Measurements from ENCODE around the gene FBLN2.
"Not testable (repeated sequence)": the region's sequence is repeated elsewhere in the genome, so short reads cannot be mapped to it uniquely, and the experiment has no call there.

The FBLN2 gene

DNA sequence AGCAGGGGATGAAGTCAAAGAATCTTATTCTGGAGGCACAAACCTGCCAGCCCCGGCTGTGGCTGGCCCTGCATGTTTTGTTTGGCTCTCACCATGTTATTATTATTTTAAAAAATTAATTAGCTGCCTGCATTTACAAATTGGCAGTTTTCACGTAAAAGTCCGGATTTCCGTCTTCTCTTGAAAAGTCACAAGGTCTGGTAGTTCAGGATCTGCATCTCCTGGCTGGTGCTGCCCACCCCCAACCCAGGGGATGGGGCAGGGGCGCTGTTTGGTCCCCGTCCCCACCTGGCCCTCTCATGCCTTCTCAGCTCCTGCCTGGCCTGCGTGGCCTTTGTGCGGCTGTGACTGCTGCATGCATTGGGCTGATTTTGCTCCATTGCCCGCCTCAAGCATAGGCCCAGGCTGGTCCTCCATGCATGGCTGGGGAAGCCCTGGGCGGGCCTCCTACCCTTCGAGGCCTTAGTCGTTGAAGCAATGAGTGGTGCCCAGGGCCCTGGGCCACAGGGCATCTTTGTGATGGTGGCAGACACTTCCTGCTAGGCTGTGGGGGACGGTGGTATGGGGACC is 2.0 kb downstream of the FBLN2 start:
- DNase-seq: no peak

DNA sequence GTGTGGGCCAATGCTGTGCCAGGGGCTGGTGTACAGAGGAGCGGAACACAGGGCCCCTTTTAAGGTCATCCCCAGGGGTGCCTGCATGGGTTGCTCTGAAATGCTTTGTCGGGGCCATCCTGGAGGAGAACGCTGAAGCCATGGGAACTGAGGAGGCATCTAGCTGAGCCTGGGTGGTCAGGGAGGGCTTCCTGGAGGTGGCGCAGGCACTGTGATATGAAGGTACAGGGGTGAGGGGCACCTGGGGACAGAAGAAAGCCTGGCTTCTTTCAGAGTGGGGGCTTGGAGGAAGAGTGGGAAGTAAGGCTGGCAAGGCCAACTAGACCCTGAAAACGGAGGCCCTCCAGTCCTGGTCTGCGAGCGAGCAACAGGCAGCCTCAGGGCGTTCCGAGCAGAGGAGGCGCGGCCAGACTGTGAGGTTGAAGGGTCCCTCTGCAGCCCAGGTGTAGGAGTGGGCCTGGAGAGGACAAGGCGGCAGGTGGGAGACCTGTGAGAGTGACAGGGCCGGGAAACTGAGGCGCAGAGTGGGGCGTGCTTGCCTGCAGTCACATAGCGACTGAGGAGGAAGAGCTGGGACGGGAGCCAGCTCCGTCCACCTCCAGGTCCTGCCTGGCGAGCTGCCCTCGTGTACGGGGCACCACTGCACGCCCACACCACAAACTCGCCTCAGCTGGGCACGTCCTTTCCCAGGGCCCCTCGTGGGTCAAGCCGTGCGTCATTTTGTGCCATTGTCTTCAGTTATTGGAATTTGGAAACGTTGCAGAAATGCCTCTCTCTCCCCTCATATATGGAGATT is 4.1 kb downstream of the FBLN2 start:
- DNase-seq: no peak

DNA sequence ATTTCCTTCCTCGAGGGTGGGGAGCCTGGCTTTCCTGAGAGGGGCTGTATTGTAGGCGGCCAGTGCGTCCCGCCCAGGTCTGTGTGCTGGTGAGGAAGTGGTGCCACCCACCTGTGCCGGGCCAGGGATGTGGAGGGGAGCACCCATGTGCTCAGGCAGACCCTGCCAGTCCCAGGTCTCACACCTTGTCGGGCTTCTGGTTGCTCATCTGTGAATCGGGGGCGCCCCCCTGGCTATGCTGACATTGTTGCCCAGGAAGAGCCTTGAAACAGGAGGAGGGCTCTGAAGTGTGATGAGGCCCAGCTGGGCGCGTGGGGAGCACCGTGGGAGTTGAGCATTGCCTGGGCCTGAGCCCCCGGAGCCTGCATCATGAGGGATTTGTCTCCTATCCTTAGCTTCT is 4.8 kb downstream of the FBLN2 start:
- DNase-seq: no peak

DNA sequence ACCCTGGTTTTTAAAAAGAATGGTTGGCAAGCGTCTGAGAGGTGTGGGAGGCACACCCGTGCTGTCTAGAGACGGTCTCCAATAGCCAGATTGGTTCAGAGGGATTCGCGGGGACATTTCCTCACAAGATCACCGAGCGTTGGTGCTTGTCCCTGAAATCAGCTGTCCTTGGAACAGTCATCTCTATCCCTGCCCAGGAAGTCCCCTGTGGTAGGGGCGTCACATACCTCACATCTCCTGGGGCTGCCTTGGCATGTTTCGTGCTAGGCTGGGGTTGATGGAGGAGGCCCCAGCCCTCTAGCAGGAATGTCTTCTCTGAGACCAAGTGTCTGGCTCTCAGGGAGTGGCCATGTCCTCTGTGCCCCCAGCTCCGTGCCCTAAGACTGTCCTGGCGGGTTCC is 6.8 kb downstream of the FBLN2 start:
- DNase-seq: no peak

DNA sequence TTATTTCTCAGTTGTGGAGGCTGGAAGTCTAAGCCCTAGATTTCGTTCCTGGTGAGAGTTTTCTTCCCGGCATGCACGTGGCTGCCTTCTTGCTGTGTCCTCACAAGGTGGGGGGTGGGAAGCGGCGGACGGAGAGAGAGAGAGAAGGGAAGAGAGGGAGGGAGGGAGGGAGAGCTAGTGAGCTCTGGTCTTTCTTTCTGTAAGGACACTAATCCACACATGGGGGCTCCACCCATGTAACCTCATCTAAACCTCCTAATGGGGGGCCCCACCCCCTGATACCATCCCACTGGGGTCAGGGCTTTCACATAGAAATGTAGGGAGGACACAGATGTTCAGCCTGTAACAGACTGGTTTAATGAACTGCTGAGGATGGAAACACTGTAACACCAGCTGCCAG is 7.3 kb downstream of the FBLN2 start:
- no peak for DNase-seq

DNA sequence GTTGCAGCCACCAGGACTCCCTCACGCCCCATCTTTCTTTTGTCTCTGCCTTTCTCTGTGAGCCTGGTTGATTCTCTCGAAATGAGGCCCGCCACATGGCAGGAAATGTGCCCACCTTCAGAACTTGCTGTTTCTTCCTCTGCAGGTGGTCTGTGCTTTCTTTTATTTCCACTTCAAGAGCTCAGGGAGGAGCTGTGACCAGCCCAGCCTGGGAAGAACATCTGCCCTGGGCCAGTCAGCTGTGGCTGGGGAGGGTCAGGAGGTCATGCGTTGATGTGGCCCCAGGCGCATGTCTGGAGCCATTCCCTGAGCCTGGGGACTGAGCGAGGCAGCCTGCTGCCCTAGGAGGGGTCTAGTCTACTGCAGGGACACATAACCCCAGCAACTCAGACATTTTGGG is 8.0 kb downstream of the FBLN2 start:
- DNase-seq: no peak

DNA sequence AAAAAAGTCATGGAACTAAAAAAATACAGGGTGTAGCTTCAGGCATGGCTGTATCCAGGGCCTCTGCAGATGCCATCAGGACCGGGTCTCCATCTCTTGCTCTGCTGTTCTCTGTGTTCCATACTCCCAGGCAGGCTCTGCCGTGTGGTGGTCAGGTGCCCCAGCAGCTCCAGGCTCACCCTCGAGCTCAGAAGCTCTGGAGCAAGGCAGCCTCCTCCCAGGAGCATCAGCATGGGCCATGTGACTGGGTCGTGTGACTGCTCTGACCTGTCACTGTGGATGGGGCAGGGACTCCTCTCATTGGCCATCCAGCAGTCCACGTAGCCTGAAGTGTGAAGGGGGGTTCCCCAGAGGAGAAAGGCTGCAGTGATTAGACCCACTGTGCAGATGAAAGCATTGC is 8.5 kb downstream of the FBLN2 start:
- no peak for DNase-seq

- DNase-seq: no peak
These were observed 9.0 kb downstream of the FBLN2 start for GRCh38 chr3:13557926-13558325.

DNA sequence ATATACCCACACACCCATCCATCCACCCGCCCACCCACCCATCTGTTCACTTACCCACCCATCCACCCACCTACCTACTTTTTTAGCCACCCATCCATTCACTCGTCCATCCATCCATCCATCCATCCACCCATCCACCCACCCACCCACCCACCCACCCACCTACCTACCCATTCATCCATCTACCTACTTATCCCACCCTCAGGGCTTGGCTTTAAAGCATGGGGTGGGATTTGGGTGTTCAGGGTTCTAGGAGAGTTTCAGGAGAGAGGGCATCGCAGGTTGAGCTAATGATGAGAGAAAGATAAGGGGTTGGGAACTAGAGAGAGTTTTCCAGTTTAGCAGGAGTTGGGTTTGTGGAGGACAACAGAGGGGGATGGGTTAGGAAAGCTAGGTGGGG is 9.7 kb downstream of the FBLN2 start:
- no peak for DNase-seq

DNA sequence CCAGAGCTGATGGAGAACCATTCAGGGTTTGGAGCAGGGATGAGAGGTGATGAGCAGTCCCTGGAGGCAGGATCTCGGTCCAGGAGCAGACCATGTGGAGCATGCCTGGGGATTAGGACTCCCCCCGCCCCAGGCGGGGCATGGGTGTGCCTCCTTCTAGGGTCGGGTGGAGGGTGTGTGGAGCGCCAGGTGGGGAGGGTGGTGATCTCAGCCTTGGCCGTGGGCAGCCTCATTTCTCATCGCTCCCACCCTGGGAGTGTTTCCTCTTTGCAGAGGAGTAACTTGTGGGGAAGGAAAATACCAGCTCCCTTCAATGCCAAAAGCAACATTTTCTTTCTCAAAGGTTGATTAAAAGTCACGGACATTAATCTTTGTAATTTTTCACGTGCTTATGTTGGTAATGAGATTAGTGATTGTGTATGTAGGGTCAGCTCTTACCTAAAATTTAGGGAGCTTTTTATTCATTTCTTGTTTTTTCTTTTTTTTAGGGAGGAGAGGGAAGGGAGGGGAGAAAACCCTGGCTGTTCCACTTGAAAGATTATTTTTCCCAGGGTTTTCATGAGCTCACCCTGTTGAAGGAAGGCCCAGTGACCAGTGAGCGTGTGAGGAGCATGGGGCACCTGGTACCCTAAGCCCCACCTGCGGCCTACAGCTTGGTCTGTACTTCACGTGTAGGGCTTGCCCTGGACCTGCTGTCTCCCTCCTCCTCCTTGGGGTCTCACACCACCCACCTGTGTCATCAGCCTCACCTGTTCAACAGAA is 11.0 kb downstream of the FBLN2 start:
- DNase-seq: no peak

- DNase-seq: no peak
These were observed 12.5 kb downstream of the FBLN2 start for GRCh38 chr3:13561376-13561775.

DNA sequence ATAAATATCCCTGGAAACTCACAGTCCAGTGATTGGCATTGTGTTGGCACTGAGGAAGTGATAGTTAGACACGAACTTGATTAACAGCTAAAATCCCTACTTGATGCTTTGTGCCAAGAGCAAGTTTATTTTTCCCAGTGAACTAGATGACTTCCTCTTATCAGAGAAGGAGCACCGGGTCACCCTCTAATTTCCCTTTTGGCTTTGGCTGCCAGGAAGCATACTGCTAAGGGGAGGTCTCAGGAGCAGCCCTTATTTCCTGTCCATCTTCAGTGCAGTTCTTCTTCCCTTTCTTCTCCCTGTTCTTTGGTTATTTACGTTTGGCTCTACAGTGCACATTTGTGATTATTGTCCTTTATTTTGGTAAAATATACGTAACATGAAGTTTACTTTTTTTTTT is 13.0 kb downstream of the FBLN2 start:
- DNase-seq: no peak

DNA sequence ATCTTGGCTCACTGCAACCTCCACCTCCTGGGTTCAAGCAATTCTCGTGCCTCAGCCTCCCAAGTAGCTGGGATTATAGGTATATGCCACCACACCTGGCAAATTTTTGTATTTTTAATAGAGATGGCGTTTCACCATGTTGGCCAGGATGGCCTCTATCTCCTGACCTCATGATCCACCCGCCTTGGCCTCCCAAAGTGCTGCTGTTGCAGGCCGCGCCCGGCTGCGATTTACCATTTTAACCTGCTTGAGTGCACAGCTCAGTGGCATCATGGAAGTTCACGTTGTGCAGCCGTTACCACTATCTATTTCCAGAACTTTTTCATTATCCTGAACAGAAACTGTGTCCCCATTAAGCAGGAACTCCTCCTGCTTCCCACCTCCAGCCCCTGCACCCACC is 13.5 kb downstream of the FBLN2 start:
- DNase-seq: not testable (repeated sequence)

DNA sequence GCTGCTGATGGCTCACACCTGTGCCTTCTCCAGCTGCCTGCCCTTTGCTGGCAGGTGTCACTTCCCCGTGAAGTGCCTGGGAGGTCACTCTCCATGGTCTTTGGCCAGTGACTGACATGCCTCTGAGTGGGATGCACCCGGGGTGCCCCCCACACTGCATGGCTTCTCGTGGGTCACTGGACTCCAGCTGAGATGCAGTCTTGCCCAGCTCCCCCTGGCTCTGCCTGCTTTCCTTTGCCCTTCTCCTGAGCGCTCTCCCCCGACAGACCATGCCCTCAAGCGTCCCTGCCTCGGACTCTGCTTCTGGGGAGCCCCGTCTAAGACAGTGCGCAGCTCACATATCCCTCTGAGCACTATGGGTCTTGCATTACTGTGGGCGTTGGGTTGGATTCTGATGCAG is 14.4 kb downstream of the FBLN2 start:
- no peak for DNase-seq

GRCh38 chr3:13563911-13564310 is 15.0 kb downstream of the FBLN2 start:
- no peak for DNase-seq

DNA sequence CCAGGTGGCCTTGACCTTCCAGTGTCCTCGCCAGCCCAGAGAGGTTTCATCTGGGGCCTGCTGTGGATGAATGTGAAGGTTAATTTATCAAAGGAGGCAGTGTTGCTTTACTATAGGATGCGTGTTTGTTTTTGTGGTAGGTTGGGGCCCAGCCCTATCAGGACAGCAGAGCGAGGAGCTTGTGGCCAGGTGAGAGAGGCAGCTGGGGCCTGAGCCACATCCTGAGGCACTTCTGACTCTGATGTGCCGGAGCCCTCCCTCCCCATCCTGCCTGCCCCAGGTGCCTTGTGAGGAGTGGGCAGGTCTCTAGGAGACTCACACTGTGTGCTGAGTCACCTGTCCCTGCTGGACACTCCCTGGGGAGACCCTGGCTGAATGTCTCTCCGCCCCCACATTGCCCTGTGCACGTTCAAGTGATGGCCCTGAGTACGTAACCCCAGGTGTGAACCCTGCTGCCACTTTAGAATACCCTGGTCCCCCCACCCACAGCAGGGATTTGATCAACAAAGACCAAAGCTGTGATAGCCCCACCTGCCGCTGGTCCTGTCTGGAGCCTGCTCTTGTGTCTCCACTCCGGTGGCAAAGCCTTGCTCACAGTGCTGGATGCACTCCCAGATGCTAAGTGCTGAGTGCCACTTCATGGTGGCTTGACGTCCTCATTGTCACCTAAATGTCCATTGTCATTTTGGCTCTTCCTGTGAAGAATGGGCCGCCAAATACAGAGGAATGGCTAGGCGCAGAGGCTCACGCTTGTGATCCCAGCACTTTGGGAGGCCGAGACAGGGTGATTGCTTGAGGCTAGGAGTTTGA is 16.0 kb downstream of the FBLN2 start:
- peak; percentile 83 for DNase-seq

- no peak for DNase-seq
These were observed 16.9 kb downstream of the FBLN2 start for GRCh38 chr3:13565581-13566452.

- no peak for DNase-seq
These were observed 17.5 kb downstream of the FBLN2 start for GRCh38 chr3:13566453-13566748.

GRCh38 chr3:13566769-13567310 is 17.9 kb downstream of the FBLN2 start:
- no peak for DNase-seq

GRCh38 chr3:13567684-13568514 is 19.0 kb downstream of the FBLN2 start:
- no peak for DNase-seq

- DNase-seq: no peak
These were observed 19.6 kb downstream of the FBLN2 start for GRCh38 chr3:13568515-13569028.

All from NCI-H2029 (cell line).